ENCODE data around the gene PITPNM2. TPM values are rescaled to one million over a fixed set of nuclear protein-coding genes. Genes with fewer than 3 reads are reported as not detected.

Gene PITPNM2
- polyA plus RNA-seq, 1 donor from 2014 or later = 0.82 TPM

DNA sequence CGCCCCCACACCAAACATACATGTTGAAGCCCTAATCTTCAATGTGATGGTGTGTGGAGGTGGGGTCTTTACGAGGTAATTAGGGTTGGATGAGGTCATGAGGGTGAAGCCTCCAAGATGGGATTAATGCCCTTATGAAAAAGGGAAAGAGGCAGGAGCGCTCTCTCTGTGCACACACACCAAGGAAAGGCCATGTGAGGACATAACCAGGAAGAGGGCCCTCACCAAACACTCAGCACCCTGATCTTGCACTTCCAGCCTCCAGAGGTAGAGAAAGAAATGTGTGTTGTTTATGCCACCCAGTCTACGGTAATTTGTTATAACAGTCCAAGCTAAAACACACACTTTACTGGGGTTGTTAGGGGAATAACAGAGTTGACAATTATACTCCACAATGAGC, 14.6 kb upstream of the PITPNM2 start:
- Histone ChIP-seq H3F3A (ENCODE audit: insufficient read depth, low read length, poor library complexity, severe bottlenecking) (no peaks in the 10 kb centered on the region), H3K9me2 (ENCODE audit: insufficient read depth, low read length) (no peaks in the 10 kb centered on the region), H3K27me3 (ENCODE audit: insufficient read depth, low read depth, low read length) (no peaks in the 10 kb centered on the region), H3K4me2 (ENCODE audit: low read length) (no peak overlapping the region), H2AFZ (ENCODE audit: low read depth, low read length) (no peak overlapping the region), H3K4me3 (ENCODE audit: low read length) (no peak overlapping the region), H3K36me3 (ENCODE audit: insufficient read depth, low read length) (no peaks in the 10 kb centered on the region), H3K9me3 (ENCODE audit: low read length) (no peaks in the 10 kb centered on the region), H3K9ac (ENCODE audit: low read length) (no peak overlapping the region), H3K79me2 (replicated peaks; ENCODE audit: insufficient read depth, low read length) (no peaks in the 10 kb centered on the region), H4K20me1 (ENCODE audit: insufficient read depth) (no peaks in the 10 kb centered on the region), H3K27ac (ENCODE audit: low read length) (no peak overlapping the region)
- no peak for TF ChIP-seq EZH2 (IDR thresholded peaks at IDR 0.05; ENCODE audit: borderline replicate concordance, insufficient read depth, low read length, poor library complexity, severe bottlenecking)
- no peak for TF ChIP-seq RAD21 (conservative IDR thresholded peaks at IDR 0.05)
- no peak for TF ChIP-seq TAF1 (IDR thresholded peaks at IDR 0.05; ENCODE audit: low read depth)
- no peak for TF ChIP-seq EP300 (conservative IDR thresholded peaks at IDR 0.05; ENCODE audit: poor library complexity, severe bottlenecking)
- TF ChIP-seq SMC3 (conservative IDR thresholded peaks at IDR 0.05; ENCODE audit: poor library complexity) = no peak
- TF ChIP-seq, protein P1, sequence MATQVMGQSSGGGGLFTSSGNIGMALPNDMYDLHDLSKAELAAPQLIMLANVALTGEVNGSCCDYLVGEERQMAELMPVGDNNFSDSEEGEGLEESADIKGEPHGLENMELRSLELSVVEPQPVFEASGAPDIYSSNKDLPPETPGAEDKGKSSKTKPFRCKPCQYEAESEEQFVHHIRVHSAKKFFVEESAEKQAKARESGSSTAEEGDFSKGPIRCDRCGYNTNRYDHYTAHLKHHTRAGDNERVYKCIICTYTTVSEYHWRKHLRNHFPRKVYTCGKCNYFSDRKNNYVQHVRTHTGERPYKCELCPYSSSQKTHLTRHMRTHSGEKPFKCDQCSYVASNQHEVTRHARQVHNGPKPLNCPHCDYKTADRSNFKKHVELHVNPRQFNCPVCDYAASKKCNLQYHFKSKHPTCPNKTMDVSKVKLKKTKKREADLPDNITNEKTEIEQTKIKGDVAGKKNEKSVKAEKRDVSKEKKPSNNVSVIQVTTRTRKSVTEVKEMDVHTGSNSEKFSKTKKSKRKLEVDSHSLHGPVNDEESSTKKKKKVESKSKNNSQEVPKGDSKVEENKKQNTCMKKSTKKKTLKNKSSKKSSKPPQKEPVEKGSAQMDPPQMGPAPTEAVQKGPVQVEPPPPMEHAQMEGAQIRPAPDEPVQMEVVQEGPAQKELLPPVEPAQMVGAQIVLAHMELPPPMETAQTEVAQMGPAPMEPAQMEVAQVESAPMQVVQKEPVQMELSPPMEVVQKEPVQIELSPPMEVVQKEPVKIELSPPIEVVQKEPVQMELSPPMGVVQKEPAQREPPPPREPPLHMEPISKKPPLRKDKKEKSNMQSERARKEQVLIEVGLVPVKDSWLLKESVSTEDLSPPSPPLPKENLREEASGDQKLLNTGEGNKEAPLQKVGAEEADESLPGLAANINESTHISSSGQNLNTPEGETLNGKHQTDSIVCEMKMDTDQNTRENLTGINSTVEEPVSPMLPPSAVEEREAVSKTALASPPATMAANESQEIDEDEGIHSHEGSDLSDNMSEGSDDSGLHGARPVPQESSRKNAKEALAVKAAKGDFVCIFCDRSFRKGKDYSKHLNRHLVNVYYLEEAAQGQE (IDR thresholded peaks at IDR 0.05; ENCODE audit: borderline replicate concordance) = no peak
- no peak for TF ChIP-seq MXI1 (conservative IDR thresholded peaks at IDR 0.05; ENCODE audit: poor library complexity, severe bottlenecking)
- no peak for TF ChIP-seq POLR2AphosphoS5 (IDR thresholded peaks at IDR 0.05)
- TF ChIP-seq, protein P2, sequence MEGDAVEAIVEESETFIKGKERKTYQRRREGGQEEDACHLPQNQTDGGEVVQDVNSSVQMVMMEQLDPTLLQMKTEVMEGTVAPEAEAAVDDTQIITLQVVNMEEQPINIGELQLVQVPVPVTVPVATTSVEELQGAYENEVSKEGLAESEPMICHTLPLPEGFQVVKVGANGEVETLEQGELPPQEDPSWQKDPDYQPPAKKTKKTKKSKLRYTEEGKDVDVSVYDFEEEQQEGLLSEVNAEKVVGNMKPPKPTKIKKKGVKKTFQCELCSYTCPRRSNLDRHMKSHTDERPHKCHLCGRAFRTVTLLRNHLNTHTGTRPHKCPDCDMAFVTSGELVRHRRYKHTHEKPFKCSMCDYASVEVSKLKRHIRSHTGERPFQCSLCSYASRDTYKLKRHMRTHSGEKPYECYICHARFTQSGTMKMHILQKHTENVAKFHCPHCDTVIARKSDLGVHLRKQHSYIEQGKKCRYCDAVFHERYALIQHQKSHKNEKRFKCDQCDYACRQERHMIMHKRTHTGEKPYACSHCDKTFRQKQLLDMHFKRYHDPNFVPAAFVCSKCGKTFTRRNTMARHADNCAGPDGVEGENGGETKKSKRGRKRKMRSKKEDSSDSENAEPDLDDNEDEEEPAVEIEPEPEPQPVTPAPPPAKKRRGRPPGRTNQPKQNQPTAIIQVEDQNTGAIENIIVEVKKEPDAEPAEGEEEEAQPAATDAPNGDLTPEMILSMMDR (IDR thresholded peaks at IDR 0.05; ENCODE audit: poor library complexity, severe bottlenecking) = no peak

DNA sequence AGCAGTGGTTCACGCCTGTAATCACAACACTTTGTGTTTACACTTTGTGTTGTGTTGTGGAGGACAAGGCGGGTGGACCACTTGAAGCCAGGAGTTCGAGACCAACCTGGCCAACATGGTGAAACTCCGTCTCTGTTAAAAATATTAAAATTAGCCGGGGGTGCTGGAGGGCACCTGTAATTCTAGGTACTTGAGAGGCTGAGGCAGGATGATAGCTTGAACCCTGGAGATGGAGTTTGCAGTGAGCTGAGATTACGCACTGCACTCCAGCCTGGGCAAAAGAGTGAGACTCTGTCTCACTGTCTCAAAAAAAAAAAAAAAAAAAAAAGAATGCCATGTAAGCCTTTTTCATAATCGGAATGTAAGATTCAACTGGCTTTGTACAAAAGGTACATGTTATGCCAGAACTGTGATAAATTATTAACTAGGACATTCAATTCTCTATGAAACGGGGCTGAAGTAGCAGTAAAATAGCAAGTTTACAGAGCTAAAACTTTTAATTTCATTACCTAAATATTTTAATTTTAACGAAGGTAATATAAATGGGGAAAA, 13.9 kb upstream of the PITPNM2 start:
- H3K9ac ChIP-seq (ENCODE audit: low read length) = no peak overlapping the region
- H2AFZ ChIP-seq (ENCODE audit: low read depth, low read length) = no peak overlapping the region
- no peak overlapping the region for H3K27ac ChIP-seq (ENCODE audit: low read length)
- H3K79me2 ChIP-seq (replicated peaks; ENCODE audit: insufficient read depth, low read length) = no peaks in the 10 kb centered on the region
- TF ChIP-seq MXI1 (conservative IDR thresholded peaks at IDR 0.05; ENCODE audit: poor library complexity, severe bottlenecking) (no peak), EP300 (conservative IDR thresholded peaks at IDR 0.05; ENCODE audit: poor library complexity, severe bottlenecking) (no peak), RAD21 (conservative IDR thresholded peaks at IDR 0.05) (no peak), EZH2 (IDR thresholded peaks at IDR 0.05; ENCODE audit: borderline replicate concordance, insufficient read depth, low read length, poor library complexity, severe bottlenecking) (no peak), SMC3 (conservative IDR thresholded peaks at IDR 0.05; ENCODE audit: poor library complexity) (no peak), POLR2AphosphoS5 (IDR thresholded peaks at IDR 0.05) (no peak), TAF1 (IDR thresholded peaks at IDR 0.05; ENCODE audit: low read depth) (no peak)
- TF ChIP-seq, protein P1 (IDR thresholded peaks at IDR 0.05; ENCODE audit: borderline replicate concordance) = no peak
- TF ChIP-seq, protein P2 (IDR thresholded peaks at IDR 0.05; ENCODE audit: poor library complexity, severe bottlenecking) = no peak
- no peaks in the 10 kb centered on the region for H3K9me2 ChIP-seq (ENCODE audit: insufficient read depth, low read length)
- H3K36me3 ChIP-seq (ENCODE audit: insufficient read depth, low read length) = no peaks in the 10 kb centered on the region
- no peak overlapping the region for H3K4me2 ChIP-seq (ENCODE audit: low read length)
- H3K27me3 ChIP-seq (ENCODE audit: insufficient read depth, low read depth, low read length) = no peaks in the 10 kb centered on the region
- no peaks in the 10 kb centered on the region for H3F3A ChIP-seq (ENCODE audit: insufficient read depth, low read length, poor library complexity, severe bottlenecking)
- H3K9me3 ChIP-seq (ENCODE audit: low read length) = no peaks in the 10 kb centered on the region
- H4K20me1 ChIP-seq (ENCODE audit: insufficient read depth) = no peaks in the 10 kb centered on the region
- H3K4me3 ChIP-seq (ENCODE audit: low read length) = no peak overlapping the region
